K562 (cell line): ENCODE results near the gene DUSP10. TPM values are rescaled to one million over a fixed set of nuclear protein-coding genes. Genes with fewer than 3 reads are reported as not detected.
A peak's percentile ranks its signal among the peaks of the same experiment; 100 is the strongest.

ENCODE experiments used
- ATAC-seq: fragments of 200-7000 bp; cut with Tn5 transposase; 3 replicates; pipeline ENCODE4 v1.9.1; 2020; ENCODE audit warnings: moderate library complexity
- BruUV-seq: library from RNA; stranded (reverse); fragments of 400-500 nt; replicated peaks from 2 replicates; lab custom pipeline; 2021; lab: Mats Ljungman, UMichigan
- CTCF ChIA-PET: fragments of 300-600 bp; formaldehyde crosslinking; extraction: SDS; loops from one replicate; lab custom pipeline; 2021; ENCODE audit warnings: low intra/inter-chr PET ratio; lab: Yijun Ruan, JAX
- POLR2A ChIA-PET: fragments of 300-600, 350-650 bp; sonication (Branson Sonifier 250); formaldehyde crosslinking; extraction: SDS; loops from one replicate; lab custom pipeline; 2021; ENCODE audit warnings: antibody characterized with exemption, inconsistent platforms; lab: Yijun Ruan, JAX
- DNase-seq, 4 experiments: peaks; one replicate each; pipeline versions ENCODE4 v3.0.0 to v3.0.0-alpha.2; 2011 to 2018; ENCODE audit warnings: low spot score in 3 of 4, mixed read lengths in 3 of 4; ENCODE audit errors: extremely low read depth in 1 of 4
- FAIRE-seq: peaks from 2 replicates; lab custom pipeline; 2011; peaks lifted over from hg19 to GRCh38; lab: Jason Lieb, UNC
- H2AFZ ChIP-seq: 2 replicates; pipeline ENCODE4 v1.6.0; 2011; ENCODE audit warnings: low read depth, low read length, control low read depth, inconsistent platforms
- H3K27ac ChIP-seq: fragments of 200-600 bp; 3 replicates; pipeline ENCODE4 v1.8.0; 2011; ENCODE audit warnings: low read depth, mild to moderate bottlenecking, control low read depth, inconsistent platforms, low read length, moderate library complexity, mixed read lengths; ENCODE audit errors: extremely low read depth
- H3K27me3 ChIP-seq, 2 experiments: fragments of 300-600 bp in 1 of 2; 2 replicates in 1 of 2; 3 replicates in 1 of 2; pipeline versions ENCODE4 v1.6.0 to v1.8.0; 2011; ENCODE audit warnings: inconsistent platforms in 2 of 2, low read length in 2 of 2, mild to moderate bottlenecking in 1 of 2, mixed read lengths in 1 of 2, moderate library complexity in 1 of 2; ENCODE audit not compliant: control insufficient read depth in 2 of 2, insufficient read depth in 2 of 2
- H3K36me3 ChIP-seq: fragments of 300-600 bp; 3 replicates; pipeline ENCODE4 v1.8.0; 2011; ENCODE audit warnings: mild to moderate bottlenecking, low read length, inconsistent platforms; ENCODE audit not compliant: control insufficient read depth, insufficient read depth
- H3K4me1 ChIP-seq, 2 experiments: fragments of 200-600 bp in 1 of 2; replicated peaks in 1 of 2; 2 replicates in 1 of 2; 3 replicates in 1 of 2; pipeline versions ENCODE4 v1.5.1 to v1.8.0; 2011; ENCODE audit warnings: inconsistent platforms in 2 of 2, low read length in 2 of 2, mild to moderate bottlenecking in 1 of 2, mixed read lengths in 1 of 2, moderate library complexity in 1 of 2; ENCODE audit not compliant: control insufficient read depth in 2 of 2, insufficient read depth in 2 of 2
- H3K4me2 ChIP-seq: 2 replicates; pipeline ENCODE4 v1.6.1; 2011; ENCODE audit warnings: low read length, control low read depth, inconsistent platforms, mixed read lengths; ENCODE audit not compliant: insufficient read depth
- H3K4me3 ChIP-seq: fragments of 200-600 bp; sonication (generic), shearing (Covaris generic); 2 replicates; pipeline ENCODE4 v1.5.1; 2016; ENCODE audit warnings: control low read depth, inconsistent platforms
- H3K79me2 ChIP-seq: fragments of 200-600 bp; 3 replicates; pipeline ENCODE4 v1.8.0; 2011; ENCODE audit warnings: low read length, inconsistent platforms; ENCODE audit not compliant: control insufficient read depth, insufficient read depth
- H3K9ac ChIP-seq, 2 experiments: 2 replicates each; pipeline versions ENCODE4 v1.6.0 to v1.6.1; 2011; ENCODE audit warnings: low read depth in 2 of 2, low read length in 2 of 2, control low read depth in 1 of 2, inconsistent platforms in 1 of 2, mild to moderate bottlenecking in 1 of 2, mixed read lengths in 1 of 2; ENCODE audit not compliant: insufficient read depth in 1 of 2
- H3K9me1 ChIP-seq: one replicate; pipeline ENCODE4 v1.6.0; 2011; ENCODE audit warnings: inconsistent platforms, mild to moderate bottlenecking, low read length, moderate library complexity; ENCODE audit not compliant: control insufficient read depth, insufficient read depth
- H3K9me3 ChIP-seq: replicated peaks from 2 replicates; pipeline ENCODE4 v1.5.1; 2011; ENCODE audit warnings: low read depth, low read length, inconsistent platforms; ENCODE audit not compliant: control insufficient read depth, insufficient read depth
- H4K20me1 ChIP-seq: replicated peaks from 2 replicates; pipeline ENCODE4 v1.6.1; 2011; ENCODE audit warnings: low read length, inconsistent platforms, mixed read lengths; ENCODE audit not compliant: control insufficient read depth, insufficient read depth
- ELK3 ChIP-seq: fragments of 450-650 bp; formaldehyde crosslinking; IDR thresholded peaks from 2 replicates; pipeline ENCODE4 v1.4.0; 2020; ENCODE audit warnings: mild to moderate bottlenecking
- HCFC1 ChIP-seq: IDR thresholded peaks from 2 replicates; pipeline ENCODE4 v1.6.1; 2012; ENCODE audit warnings: low read depth, low read length, improper control_type of control experiment
- HDAC3 ChIP-seq: fragments of 450-650 bp; IDR thresholded peaks from 2 replicates; pipeline ENCODE4 v1.6.1; 2018; ENCODE audit warnings: borderline replicate concordance, mild to moderate bottlenecking, moderate library complexity; ENCODE audit not compliant: partially characterized antibody
- MLLT1 ChIP-seq, 2 experiments: fragments of 450-650 bp; IDR thresholded peaks; 2 replicates each; pipeline ENCODE4 v1.6.1; 2016
- NCOA4 ChIP-seq: fragments of 450-650 bp; IDR thresholded peaks from 2 replicates; pipeline ENCODE4 v1.6.1; 2018; ENCODE audit warnings: mild to moderate bottlenecking; ENCODE audit not compliant: partially characterized antibody
- NFIC ChIP-seq: fragments of 450-650 bp; IDR thresholded peaks from 2 replicates; pipeline ENCODE4 v1.6.1; 2017; ENCODE audit warnings: mild to moderate bottlenecking, inconsistent platforms
- PPARD ChIP-seq: fragments of 250-450 bp; sonication (Bioruptor Pico); IDR thresholded peaks from 2 replicates; pipeline ENCODE4 v1.8.0; 2022; ENCODE audit warnings: inconsistent platforms, mild to moderate bottlenecking, moderate library complexity
- RFX7 ChIP-seq: fragments of 250-450 bp; sonication (Bioruptor Pico); IDR thresholded peaks from 2 replicates; pipeline ENCODE4 v1.5.1; 2021; ENCODE audit warnings: mild to moderate bottlenecking
- SAFB ChIP-seq: fragments of 200-400 bp; formaldehyde crosslinking; IDR thresholded peaks from 2 replicates; pipeline ENCODE4 v1.6.1; 2017; ENCODE audit warnings: low read depth, low read length, borderline replicate concordance
- SIN3A ChIP-seq, 2 experiments: fragments of 150-350 bp in 1 of 2; IDR thresholded peaks; 2 replicates each; pipeline ENCODE4 v1.6.1; 2011 to 2016; ENCODE audit warnings: borderline replicate concordance in 2 of 2, low read depth in 2 of 2, low read length in 2 of 2, mild to moderate bottlenecking in 2 of 2, moderate library complexity in 2 of 2; ENCODE audit not compliant: control insufficient read depth in 1 of 2
- SIX5 ChIP-seq, 2 experiments: IDR thresholded peaks; 2 replicates each; pipeline ENCODE4 v1.6.1; 2011; ENCODE audit warnings: low read length in 2 of 2, borderline replicate concordance in 1 of 2, low read depth in 1 of 2, mild to moderate bottlenecking in 1 of 2, moderate library complexity in 1 of 2; ENCODE audit not compliant: insufficient read depth in 1 of 2
- SRSF1 ChIP-seq: fragments of 200-400 bp; formaldehyde crosslinking; IDR thresholded peaks from 2 replicates; pipeline ENCODE4 v1.6.1; 2017; ENCODE audit warnings: mild to moderate bottlenecking, low read depth, low read length, moderate library complexity
- ZNF24 ChIP-seq: fragments of 450-650 bp; IDR thresholded peaks from 2 replicates; pipeline ENCODE4 v1.6.1; 2016
- ZNF717 ChIP-seq: fragments of 250-450 bp; sonication (Bioruptor Pico); IDR thresholded peaks from 2 replicates; pipeline ENCODE4 v1.5.0; 2021
- ZNF76 ChIP-seq: fragments of 250-450 bp; sonication (Bioruptor Pico); IDR thresholded peaks from 2 replicates; pipeline ENCODE4 v1.4.0; 2020; ENCODE audit warnings: mild to moderate bottlenecking, moderate library complexity, borderline replicate concordance
- WGBS: fragments of 100-300 bp; shearing (Covaris generic); methylation state at CpG from one replicate; pipeline ENCODE4 v1.1.6; 2016; ENCODE audit warnings: low coverage, mixed read lengths; ENCODE audit not compliant: insufficient coverage; ENCODE audit errors: missing lambda C conversion rate; 5-methylcytosine and 5-hydroxymethylcytosine counted together
- in situ Hi-C: fragments of 300-500 bp; cut with MboI; formaldehyde crosslinking; loops from 4 replicates; pipeline ENCODE4 v1.15.0; 2018; ENCODE audit warnings: inconsistent platforms, mixed read lengths
- intact Hi-C: fragments of 100-400 bp; cut with micrococcal nuclease; formaldehyde crosslinking; loops from 2 replicates; pipeline ENCODE4 v1.14.2; 2022
- polyA plus RNA-seq, 8 experiments: library from polyadenylated mRNA; depleted of rRNA in 4 of 8; stranded (reverse) in 5 of 8; unstranded in 3 of 8; fragments of >200 nt; fragmentation: Nextera tagmentation in 2 of 8; fragmentation: Illumina TruSeq in 1 of 8; extraction: Ambion mirVana in 2 of 8; extraction: Trizol in 1 of 8; gene quantifications; 2 replicates each; pipeline versions ENCODE4 v1.2.1 to v1.2.3, GENCODE V29; 2011 to 2014; ENCODE audit warnings: inconsistent platforms in 1 of 8, missing spikeins in 1 of 8
- total RNA-seq, 7 experiments: library from RNA; depleted of rRNA in 6 of 7; stranded (reverse); fragments of >200 nt in 6 of 7; fragmentation: Illumina TruSeq in 2 of 7; extraction: Trizol in 2 of 7; gene quantifications; 2 replicates each; pipeline versions ENCODE4 v1.2.1 to v1.2.3, GENCODE V29; 2011 to 2021; ENCODE audit warnings: low replicate concordance in 1 of 7
- TF ChIP-seq, protein P1 (sequence below): fragments of 450-650 bp; IDR thresholded peaks from 2 replicates; pipeline ENCODE4 v1.6.1; 2017; ENCODE audit warnings: antibody characterized with exemption
- TF ChIP-seq, protein P2 (sequence below), 2 experiments: fragments of 450-650 bp; conservative IDR thresholded peaks; 2 replicates each; pipeline ENCODE4 v1.6.1; 2017; ENCODE audit warnings: mild to moderate bottlenecking in 2 of 2, moderate library complexity in 2 of 2

DUSP10 gene
- total and polyA plus RNA-seq, 9 of the 15 experiments (the other 6 are each of a cell fraction or from before 2014, with no cell fraction given): 1.7 to 8.3 (median 6.1) TPM

- H3K9ac ChIP-seq: no peak overlapping the region
- BruUV-seq: no TSS peak
- no peak overlapping the region for H3K4me3 ChIP-seq
- no peaks in the 10 kb centered on the region for H3K9me1 ChIP-seq
- H3K4me2 ChIP-seq: no peak overlapping the region
- peaks cover 0 to 14% of the 10 kb centered on the region in 2 experiments; a peak in 2 of 5 replicates for H3K4me1 ChIP-seq
- H3K27ac ChIP-seq: no peak overlapping the region
- no peaks in the 10 kb centered on the region for H3K79me2 ChIP-seq
- no peak for ATAC-seq
- no peaks in the 10 kb centered on the region for H4K20me1 ChIP-seq
- intact Hi-C loops: no loop called here
- H2AFZ ChIP-seq: peak overlapping the region; percentile 30; the same call in 1 of the 2 replicates
- FAIRE-seq: no peak
- CTCF ChIA-PET: no interaction called here
- DNase-seq: no peak
- WGBS: 7% methylated on average over 1 of the region's 1 CpG
- no peaks in the 10 kb centered on the region for H3K9me3 ChIP-seq
- no peaks in the 10 kb centered on the region for H3K27me3 ChIP-seq
- POLR2A ChIA-PET: interaction anchor here (1.8 kb wide), 1 partner anchor 19 kb away, joined by 4 read pairs; no protein-coding TSS in a partner anchor
- no peaks in the 10 kb centered on the region for H3K36me3 ChIP-seq
- in situ Hi-C loops: no loop called here
- TF ChIP-seq ZNF717 (no peak), MLLT1 (IDR thresholded peaks at IDR 0.05) (no peak), ZNF24 (no peak), PPARD (CRISPR knock-in tag) (no peak), SIN3A (IDR thresholded peaks at IDR 0.05; ENCODE audit: borderline replicate concordance in 2 of 2, control insufficient read depth in 1 of 2, low read depth in 2 of 2, low read length in 2 of 2) (no peak), SIX5 (IDR thresholded peaks at IDR 0.05; ENCODE audit: borderline replicate concordance in 1 of 2, insufficient read depth in 1 of 2, low read depth in 1 of 2, low read length in 2 of 2) (no peak), ELK3 (CRISPR knock-in tag) (no peak), HCFC1 (no peak), ZNF76 (CRISPR knock-in tag) (no peak), SRSF1 (no peak), SAFB (no peak), RFX7 (CRISPR knock-in tag) (no peak), NCOA4 (no peak), HDAC3 (no peak), NFIC (no peak)
- TF ChIP-seq, protein P1, sequence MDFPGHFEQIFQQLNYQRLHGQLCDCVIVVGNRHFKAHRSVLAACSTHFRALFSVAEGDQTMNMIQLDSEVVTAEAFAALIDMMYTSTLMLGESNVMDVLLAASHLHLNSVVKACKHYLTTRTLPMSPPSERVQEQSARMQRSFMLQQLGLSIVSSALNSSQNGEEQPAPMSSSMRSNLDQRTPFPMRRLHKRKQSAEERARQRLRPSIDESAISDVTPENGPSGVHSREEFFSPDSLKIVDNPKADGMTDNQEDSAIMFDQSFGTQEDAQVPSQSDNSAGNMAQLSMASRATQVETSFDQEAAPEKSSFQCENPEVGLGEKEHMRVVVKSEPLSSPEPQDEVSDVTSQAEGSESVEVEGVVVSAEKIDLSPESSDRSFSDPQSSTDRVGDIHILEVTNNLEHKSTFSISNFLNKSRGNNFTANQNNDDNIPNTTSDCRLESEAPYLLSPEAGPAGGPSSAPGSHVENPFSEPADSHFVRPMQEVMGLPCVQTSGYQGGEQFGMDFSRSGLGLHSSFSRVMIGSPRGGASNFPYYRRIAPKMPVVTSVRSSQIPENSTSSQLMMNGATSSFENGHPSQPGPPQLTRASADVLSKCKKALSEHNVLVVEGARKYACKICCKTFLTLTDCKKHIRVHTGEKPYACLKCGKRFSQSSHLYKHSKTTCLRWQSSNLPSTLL: no peak
- TF ChIP-seq, protein P2, sequence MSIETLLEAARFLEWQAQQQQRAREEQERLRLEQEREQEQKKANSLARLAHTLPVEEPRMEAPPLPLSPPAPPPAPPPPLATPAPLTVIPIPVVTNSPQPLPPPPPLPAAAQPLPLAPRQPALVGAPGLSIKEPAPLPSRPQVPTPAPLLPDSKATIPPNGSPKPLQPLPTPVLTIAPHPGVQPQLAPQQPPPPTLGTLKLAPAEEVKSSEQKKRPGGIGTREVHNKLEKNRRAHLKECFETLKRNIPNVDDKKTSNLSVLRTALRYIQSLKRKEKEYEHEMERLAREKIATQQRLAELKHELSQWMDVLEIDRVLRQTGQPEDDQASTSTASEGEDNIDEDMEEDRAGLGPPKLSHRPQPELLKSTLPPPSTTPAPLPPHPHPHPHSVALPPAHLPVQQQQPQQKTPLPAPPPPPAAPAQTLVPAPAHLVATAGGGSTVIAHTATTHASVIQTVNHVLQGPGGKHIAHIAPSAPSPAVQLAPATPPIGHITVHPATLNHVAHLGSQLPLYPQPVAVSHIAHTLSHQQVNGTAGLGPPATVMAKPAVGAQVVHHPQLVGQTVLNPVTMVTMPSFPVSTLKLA (conservative IDR thresholded peaks at IDR 0.05): no peak
Measured at GRCh38 chr1:221782970-221783369, 41.1 kb upstream of the DUSP10 start.
